SK-N-SH treated with all-trans-retinoic acid at 6 μM for 48 hours (cell line): ENCODE results near the gene RAB40A.

Experiments
- ATAC-seq: fragments of 200-7000 bp; cut with Tn5 transposase; 3 replicates; pipeline ENCODE4 v1.9.1; 2020; ENCODE audit warnings: mild to moderate bottlenecking, moderate library complexity
- ARNTL ChIP-seq: fragments of 450-650 bp; formaldehyde crosslinking; IDR thresholded peaks from 2 replicates; pipeline ENCODE4 v1.5.0; 2020; ENCODE audit warnings: low read depth, mild to moderate bottlenecking, moderate library complexity, borderline replicate concordance
- BACH2 ChIP-seq: fragments of 250-450 bp; sonication (Bioruptor Pico); IDR thresholded peaks from 2 replicates; pipeline ENCODE4 v1.9.0; 2021; ENCODE audit warnings: mild to moderate bottlenecking, borderline replicate concordance
- CREB5 ChIP-seq: fragments of 250-450 bp; sonication (Bioruptor Pico); IDR thresholded peaks from 2 replicates; pipeline ENCODE4 v1.5.1; 2020; ENCODE audit warnings: low read depth, mild to moderate bottlenecking, moderate library complexity
- CSRNP3 ChIP-seq: fragments of 250-450 bp; sonication (Bioruptor Pico); IDR thresholded peaks from 2 replicates; pipeline ENCODE4 v1.5.1; 2021; ENCODE audit warnings: mild to moderate bottlenecking, moderate library complexity
- GLIS3 ChIP-seq: fragments of 250-450 bp; sonication (Bioruptor Pico); IDR thresholded peaks from 2 replicates; pipeline ENCODE4 v1.5.0; 2020; ENCODE audit warnings: mild to moderate bottlenecking, moderate library complexity
- ISL1 ChIP-seq: fragments of 250-450 bp; sonication (Bioruptor Pico); IDR thresholded peaks from 2 replicates; pipeline ENCODE4 v2.1.2; 2022; ENCODE audit warnings: mild to moderate bottlenecking, moderate library complexity
- OSR1 ChIP-seq: fragments of 250-450 bp; sonication (Bioruptor Pico); IDR thresholded peaks from 2 replicates; pipeline ENCODE4 v1.8.0; 2022; ENCODE audit warnings: moderate library complexity, mild to moderate bottlenecking, inconsistent platforms
- PATZ1 ChIP-seq: fragments of 250-450 bp; sonication (Bioruptor Pico); IDR thresholded peaks from 2 replicates; pipeline ENCODE4 v1.8.0; 2020; ENCODE audit warnings: mild to moderate bottlenecking, moderate library complexity, borderline replicate concordance
- POU6F1 ChIP-seq: fragments of 250-450 bp; sonication (Bioruptor Pico); IDR thresholded peaks from 2 replicates; pipeline ENCODE4 v1.8.0; 2021; ENCODE audit warnings: low read depth, mild to moderate bottlenecking, moderate library complexity, borderline replicate concordance
- PPARA ChIP-seq: fragments of 250-450 bp; sonication (Bioruptor Pico); IDR thresholded peaks from 2 replicates; pipeline ENCODE4 v1.5.0; 2020; ENCODE audit warnings: mild to moderate bottlenecking, borderline replicate concordance
- SNAI2 ChIP-seq: fragments of 250-450 bp; sonication (Bioruptor Pico); IDR thresholded peaks from 2 replicates; pipeline ENCODE4 v1.5.0; 2020; ENCODE audit warnings: mild to moderate bottlenecking, moderate library complexity
- TOX ChIP-seq: fragments of 250-450 bp; sonication (Bioruptor Pico); IDR thresholded peaks from 2 replicates; pipeline ENCODE4 v1.8.0; 2021; ENCODE audit warnings: mild to moderate bottlenecking, moderate library complexity, borderline replicate concordance
- TSHZ2 ChIP-seq: fragments of 250-450 bp; sonication (Bioruptor Pico); IDR thresholded peaks from 2 replicates; pipeline ENCODE4 v1.5.0; 2020; ENCODE audit warnings: mild to moderate bottlenecking, moderate library complexity
- ZC3H10 ChIP-seq: fragments of 250-450 bp; sonication (Bioruptor Pico); IDR thresholded peaks from 2 replicates; pipeline ENCODE4 v1.5.1; 2021; ENCODE audit warnings: mild to moderate bottlenecking, moderate library complexity
- ZFP3 ChIP-seq: fragments of 250-450 bp; sonication (Bioruptor Pico); IDR thresholded peaks from 2 replicates; pipeline ENCODE4 v1.5.0; 2020; ENCODE audit warnings: mild to moderate bottlenecking, moderate library complexity
- ZFP30 ChIP-seq: fragments of 450-650 bp; formaldehyde crosslinking; IDR thresholded peaks from 2 replicates; pipeline ENCODE4 v1.5.0; 2022; ENCODE audit warnings: mild to moderate bottlenecking, moderate library complexity
- ZNF565 ChIP-seq: fragments of 450-650 bp; formaldehyde crosslinking; conservative IDR thresholded peaks from 2 replicates; pipeline ENCODE4 v1.5.0; 2020; ENCODE audit warnings: low read depth, mild to moderate bottlenecking, moderate library complexity
- ZNF8 ChIP-seq: fragments of 450-650 bp; formaldehyde crosslinking; IDR thresholded peaks from 2 replicates; pipeline ENCODE4 v1.5.0; 2020; ENCODE audit warnings: mild to moderate bottlenecking, moderate library complexity

Gene RAB40A

GRCh38 chrX:103483720-103484119, 35.6 kb downstream of the RAB40A start (continued):
- TF ChIP-seq ZNF565 (no peak), CSRNP3 (CRISPR knock-in tag) (no peak)

GRCh38 chrX:103480526-103480925, 38.8 kb downstream of the RAB40A start:
- TF ChIP-seq ZFP30 (no peak), ZC3H10 (no peak), CSRNP3 (CRISPR knock-in tag) (no peak), ZNF8 (no peak), ZNF565 (no peak), GLIS3 (no peak), TOX (CRISPR knock-in tag) (no peak), SNAI2 (CRISPR knock-in tag) (no peak), BACH2 (CRISPR knock-in tag) (no peak), POU6F1 (CRISPR knock-in tag) (no peak), OSR1 (CRISPR knock-in tag) (no peak)
- ATAC-seq, result no peak

GRCh38 chrX:103477496-103477895, 41.8 kb downstream of the RAB40A start:
- no peak for TF ChIP-seq TSHZ2 (CRISPR knock-in tag)
- TF ChIP-seq CSRNP3 (CRISPR knock-in tag), result no peak
- TF ChIP-seq ARNTL, result no peak
- TF ChIP-seq ISL1 (CRISPR knock-in tag), result no peak
- TF ChIP-seq BACH2 (CRISPR knock-in tag), result no peak
- no peak for TF ChIP-seq PPARA (CRISPR knock-in tag)
- TF ChIP-seq CREB5 (CRISPR knock-in tag), result no peak
- TF ChIP-seq PATZ1 (CRISPR knock-in tag), result no peak
- TF ChIP-seq ZFP3, result no peak
- TF ChIP-seq GLIS3, result no peak
- TF ChIP-seq ZNF8, result no peak
- TF ChIP-seq POU6F1 (CRISPR knock-in tag), result no peak
- no peak for TF ChIP-seq ZFP30
- TF ChIP-seq, all 23 proteins: peak for 0
- no peak for ATAC-seq
